NCI-H69 (cell line): ENCODE results near the gene MRTFB.
"Not testable (repeated sequence)": the region's sequence is repeated elsewhere in the genome, so short reads cannot be mapped to it uniquely, and the experiment has no call there.

Experiments
- DNase-seq: peaks from one replicate; lab custom pipeline; 2025; lab: John Stamatoyannopoulos, UW

MRTFB gene

GRCh38 chr16:14070877-14071575 is at the start of gene MRTFB:
Gene MRTFB (plus strand): TSS chr16:14071319. CDS start chr16:14140607, 69,288 bp downstream.
- DNase-seq, result peak; percentile 94

GRCh38 chr16:14023526-14023925 is 47.6 kb upstream of the MRTFB start:
- DNase-seq, result not testable (repeated sequence)

GRCh38 chr16:14024283-14024682 is 46.8 kb upstream of the MRTFB start:
- DNase-seq, result peak; percentile 12

GRCh38 chr16:14026572-14027285 is 44.4 kb upstream of the MRTFB start:
- DNase-seq, result no peak

- DNase-seq, result peak; percentile 76
Observed at GRCh38 chr16:14028202-14028601, 42.9 kb upstream of the MRTFB start.

- DNase-seq, result peak; percentile 40
Observed at GRCh38 chr16:14029658-14030057, 41.5 kb upstream of the MRTFB start.

GRCh38 chr16:14035092-14035491 is 36.0 kb upstream of the MRTFB start:
- DNase-seq, result no peak

GRCh38 chr16:14036889-14037288 is 34.2 kb upstream of the MRTFB start:
- no peak for DNase-seq

- no peak for DNase-seq
Observed at GRCh38 chr16:14037960-14038359, 33.2 kb upstream of the MRTFB start.

GRCh38 chr16:14041164-14041563 is 30.0 kb upstream of the MRTFB start:
- DNase-seq, result no peak

- DNase-seq, result no peak
Observed at GRCh38 chr16:14042706-14043105, 28.4 kb upstream of the MRTFB start.

- no peak for DNase-seq
Observed at GRCh38 chr16:14043278-14043677, 27.8 kb upstream of the MRTFB start.

- no peak for DNase-seq
Observed at GRCh38 chr16:14043793-14044192, 27.3 kb upstream of the MRTFB start.

GRCh38 chr16:14047121-14047859 is 23.8 kb upstream of the MRTFB start:
- not testable (repeated sequence) for DNase-seq

- no peak for DNase-seq
Observed at GRCh38 chr16:14050291-14051027, 20.7 kb upstream of the MRTFB start.

- DNase-seq, result no peak
Observed at GRCh38 chr16:14051103-14051729, 19.9 kb upstream of the MRTFB start.

- DNase-seq, result no peak
Observed at GRCh38 chr16:14056970-14057369, 14.1 kb upstream of the MRTFB start.

GRCh38 chr16:14057878-14058382 is 13.2 kb upstream of the MRTFB start:
- no peak for DNase-seq

- DNase-seq, result peak; percentile 67
Observed at GRCh38 chr16:14061732-14062259, 9.3 kb upstream of the MRTFB start.

- no peak for DNase-seq
Observed at GRCh38 chr16:14062261-14062660, 8.9 kb upstream of the MRTFB start.
